HG03354 (cell line): ENCODE results near the gene PFKFB3.

Experiments used
- ATAC-seq: cut with Tn5 transposase; IDR thresholded peaks from one replicate; pipeline ENCODE4 v1.9.1; 2021; ENCODE audit warnings: mild to moderate bottlenecking; ENCODE audit not compliant: unreplicated experiment, poor library complexity, severe bottlenecking

The PFKFB3 gene

GRCh38 chr10:6256439-6256838, 53.7 kb downstream of the PFKFB3 start:
- no peak for ATAC-seq

GRCh38 chr10:6259153-6259552, 56.4 kb downstream of the PFKFB3 start:
- ATAC-seq: no peak

- ATAC-seq: no peak
Observed at GRCh38 chr10:6260843-6261242, 58.1 kb downstream of the PFKFB3 start.

GRCh38 chr10:6267941-6268340, 65.2 kb downstream of the PFKFB3 start:
- ATAC-seq: no peak

GRCh38 chr10:6269432-6269831, 66.7 kb downstream of the PFKFB3 start:
- no peak for ATAC-seq

- peak; percentile 73 for ATAC-seq
Observed at GRCh38 chr10:6269953-6270867, 67.5 kb downstream of the PFKFB3 start.

- ATAC-seq: no peak
Observed at GRCh38 chr10:6270951-6271350, 68.2 kb downstream of the PFKFB3 start.

GRCh38 chr10:6271663-6272062, 68.9 kb downstream of the PFKFB3 start:
- no peak for ATAC-seq

- ATAC-seq: no peak
Observed at GRCh38 chr10:6272126-6272525, 69.4 kb downstream of the PFKFB3 start.

- no peak for ATAC-seq
Observed at GRCh38 chr10:6273351-6273750, 70.6 kb downstream of the PFKFB3 start.

GRCh38 chr10:6274040-6274439, 71.3 kb downstream of the PFKFB3 start:
- no peak for ATAC-seq

GRCh38 chr10:6274484-6274883, 71.8 kb downstream of the PFKFB3 start:
- ATAC-seq: no peak

GRCh38 chr10:6275022-6275997, 72.6 kb downstream of the PFKFB3 start:
- peak; percentile 62 for ATAC-seq

GRCh38 chr10:6276356-6276755, 73.6 kb downstream of the PFKFB3 start:
- no peak for ATAC-seq

- ATAC-seq: no peak
Observed at GRCh38 chr10:6278519-6279120, 75.9 kb downstream of the PFKFB3 start.

GRCh38 chr10:6279540-6280267, 77.0 kb downstream of the PFKFB3 start:
- ATAC-seq: no peak

GRCh38 chr10:6280291-6280690, 77.6 kb downstream of the PFKFB3 start:
- no peak for ATAC-seq

- no peak for ATAC-seq
Observed at GRCh38 chr10:6282454-6282958, 79.8 kb downstream of the PFKFB3 start.

- ATAC-seq: no peak
Observed at GRCh38 chr10:6283655-6284054, 80.9 kb downstream of the PFKFB3 start.
